Kidney tubule cell (primary cell): ENCODE measurements around the gene NIPBL.
"Not testable (repeated sequence)": the region's sequence is repeated elsewhere in the genome, so short reads cannot be mapped to it uniquely, and the experiment has no call there.

Experiments used
- DNase-seq: peaks from one replicate; pipeline ENCODE4 v3.0.0-alpha.2; 2018; ENCODE audit warnings: low spot score

Gene NIPBL

DNA sequence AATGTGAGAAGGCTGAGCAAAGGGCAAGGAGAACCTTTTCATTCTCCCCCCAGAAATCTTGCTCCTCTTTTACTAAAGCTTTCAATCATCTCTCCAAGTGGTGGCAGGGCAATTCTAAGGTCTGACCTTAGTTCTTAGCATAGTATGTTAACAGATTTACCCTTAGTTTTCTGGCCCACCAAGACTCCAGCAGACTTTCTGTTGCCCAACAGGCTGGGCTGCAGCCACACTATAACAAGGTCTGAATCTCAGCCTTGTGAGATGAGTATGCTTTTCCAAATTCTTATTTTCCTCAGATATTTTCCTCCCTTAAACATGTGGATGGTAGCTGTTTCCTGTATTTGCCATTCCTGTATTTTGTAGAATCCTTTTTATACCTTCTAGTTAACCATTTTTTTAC is 69.5 kb downstream of the NIPBL start:
- no peak for DNase-seq

DNA sequence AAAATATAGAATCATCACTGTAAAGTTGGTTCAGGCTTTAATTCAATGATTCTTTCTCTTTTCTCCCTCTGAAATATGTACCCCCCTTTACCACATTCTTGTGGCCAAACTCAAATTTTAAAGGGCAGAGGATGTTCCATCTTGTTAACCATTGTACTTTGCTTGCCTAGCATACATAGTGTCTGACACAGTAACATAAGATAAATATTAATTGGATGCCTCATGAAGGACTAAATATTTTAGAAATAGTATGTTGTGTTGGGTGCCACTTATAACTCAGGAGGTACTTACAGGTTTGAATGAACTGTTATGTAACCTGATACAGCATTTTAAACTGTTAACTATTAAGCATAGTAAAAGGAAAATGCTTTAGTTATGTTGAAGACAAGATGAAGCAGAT is 71.5 kb downstream of the NIPBL start:
- DNase-seq, result peak; percentile 88

- no peak for DNase-seq
These were observed 72.1 kb downstream of the NIPBL start for GRCh38 chr5:36948650-36949049.

GRCh38 chr5:36949593-36949992 is 73.0 kb downstream of the NIPBL start:
- DNase-seq, result no peak

GRCh38 chr5:36950586-36951457 is 74.3 kb downstream of the NIPBL start:
- peak; percentile 65 for DNase-seq

DNA sequence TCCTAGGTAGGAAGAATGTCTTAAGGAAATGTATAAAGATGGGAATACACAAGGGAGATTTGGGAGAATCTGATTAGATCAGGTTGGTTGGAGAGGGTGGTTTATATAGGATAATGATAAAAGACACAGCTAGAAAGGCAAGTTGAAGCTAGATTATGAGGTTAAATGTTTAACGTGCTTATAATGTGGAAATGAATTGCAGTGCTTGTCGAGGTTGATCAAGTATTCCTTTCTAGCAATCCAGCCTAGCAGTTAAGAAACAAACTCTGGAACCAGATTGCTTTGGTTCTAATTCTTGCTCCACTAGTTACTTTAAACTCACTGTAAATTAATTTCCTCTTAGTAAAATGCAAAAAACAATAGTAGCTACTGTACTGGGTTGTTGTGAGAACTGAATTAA is 76.5 kb downstream of the NIPBL start:
- DNase-seq, result no peak

DNA sequence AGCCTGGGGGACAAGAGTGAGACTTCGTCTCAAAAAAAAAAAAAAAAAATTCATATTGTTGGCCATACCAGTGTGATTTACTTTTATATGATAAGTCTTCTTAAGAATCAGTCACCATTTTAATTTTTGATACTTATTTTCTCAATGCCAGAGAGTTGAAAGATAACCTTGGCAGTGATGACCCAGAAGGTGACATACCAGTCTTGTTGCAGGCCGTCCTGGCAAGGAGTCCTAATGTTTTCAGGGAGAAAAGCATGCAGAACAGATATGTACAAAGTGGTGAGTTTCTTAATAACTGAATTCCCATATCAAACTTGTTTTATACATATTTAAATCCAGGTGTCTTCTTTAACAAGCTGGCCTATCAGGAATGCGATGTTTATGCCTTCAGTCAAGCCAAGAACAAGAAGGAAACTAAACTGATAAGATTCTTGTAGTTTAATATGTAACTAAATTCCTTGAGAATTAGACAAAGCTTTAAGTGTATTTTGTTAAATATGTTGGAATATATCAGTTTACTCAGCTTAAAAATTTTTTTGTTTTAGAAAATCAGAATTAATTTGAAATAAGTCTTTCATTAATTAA is 81.5 kb downstream of the NIPBL start:
- peak; percentile 33 for DNase-seq

DNA sequence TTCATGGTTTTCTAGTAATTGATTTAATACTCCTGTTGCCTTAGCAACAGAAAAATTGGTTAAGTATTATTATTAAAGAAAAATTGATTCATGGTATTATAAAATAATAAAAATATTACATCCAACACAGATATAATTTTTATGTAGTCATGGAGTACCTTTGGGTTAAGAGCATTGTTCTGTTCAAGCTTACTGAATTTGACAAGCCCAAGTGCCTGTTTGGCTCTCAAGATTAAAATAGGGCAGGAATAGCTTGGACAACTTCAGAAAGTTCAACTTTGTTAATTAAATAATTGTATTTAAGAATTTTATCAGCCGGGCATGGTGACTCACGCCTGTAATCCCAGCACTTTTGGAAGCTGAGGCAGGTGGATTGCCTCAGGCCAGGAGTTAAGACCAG is 82.0 kb downstream of the NIPBL start:
- DNase-seq, result no peak

GRCh38 chr5:36965179-36965578 is 88.6 kb downstream of the NIPBL start:
- DNase-seq, result no peak

DNA sequence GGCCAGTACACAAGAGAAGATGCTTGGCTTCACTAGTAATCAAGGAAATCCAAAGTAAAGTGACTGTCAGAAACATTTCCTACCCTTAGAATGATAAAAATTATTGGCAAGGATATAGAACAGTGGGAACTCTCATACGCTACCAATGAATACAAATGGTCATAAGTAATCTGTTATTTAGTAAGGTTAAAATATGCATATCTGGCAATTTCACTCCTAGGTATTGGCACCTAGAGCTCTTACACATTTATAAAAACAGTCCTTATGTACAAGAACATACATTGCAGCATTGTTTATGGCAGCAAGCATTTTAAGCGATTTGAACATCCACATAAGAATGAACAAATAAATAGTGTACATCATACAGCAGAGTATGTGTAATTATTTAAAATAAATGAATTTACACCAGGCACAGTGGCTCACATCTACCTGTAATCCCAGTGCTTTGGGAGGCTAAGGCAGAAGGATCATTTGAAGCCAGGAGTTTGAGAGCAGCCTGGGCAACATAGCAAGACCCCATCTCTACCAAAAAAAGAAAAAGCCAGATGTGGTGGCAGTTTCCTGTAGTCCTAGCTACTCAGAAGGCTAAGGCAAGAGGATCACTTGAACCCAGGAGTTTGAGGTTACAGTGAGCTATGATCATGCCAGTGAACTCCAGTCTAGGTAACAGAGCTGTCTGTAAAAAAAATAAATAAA is 93.3 kb downstream of the NIPBL start:
- DNase-seq, result no peak

DNA sequence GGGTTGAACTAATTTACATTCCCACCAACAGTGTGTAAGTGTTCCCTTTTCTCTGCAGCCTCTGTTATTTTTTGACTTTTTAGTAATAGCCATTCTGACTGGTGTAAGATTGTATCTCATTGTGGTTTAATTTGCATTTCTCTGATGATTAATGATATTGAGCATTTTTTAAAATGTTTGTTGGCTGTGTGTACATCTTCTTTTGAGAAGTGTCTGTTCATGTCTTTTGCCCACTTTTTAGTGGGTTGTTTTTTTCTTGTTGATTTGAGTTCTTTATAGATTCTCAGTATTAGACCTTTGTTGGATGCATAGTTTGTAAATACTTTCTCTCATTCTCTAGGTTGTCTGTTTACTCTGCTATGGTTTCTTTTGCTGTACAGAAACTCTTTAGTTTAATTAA is 101.6 kb downstream of the NIPBL start:
- DNase-seq, result no peak

- peak; percentile 77 for DNase-seq
These were observed 105.6 kb downstream of the NIPBL start for GRCh38 chr5:36982146-36982545.

DNA sequence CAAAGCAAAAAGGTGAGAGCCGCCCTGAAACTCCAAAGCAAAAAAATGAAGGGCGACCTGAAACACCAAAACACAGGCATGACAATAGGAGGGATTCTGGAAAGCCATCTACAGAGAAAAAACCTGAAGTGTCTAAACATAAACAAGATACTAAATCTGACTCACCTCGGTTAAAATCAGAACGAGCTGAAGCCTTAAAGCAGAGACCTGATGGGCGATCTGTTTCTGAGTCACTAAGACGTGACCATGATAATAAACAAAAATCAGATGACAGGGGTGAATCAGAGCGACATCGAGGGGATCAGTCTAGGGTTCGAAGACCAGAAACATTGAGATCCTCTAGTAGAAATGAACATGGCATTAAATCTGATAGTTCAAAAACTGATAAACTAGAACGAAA is 108.8 kb downstream of the NIPBL start:
- no peak for DNase-seq

DNA sequence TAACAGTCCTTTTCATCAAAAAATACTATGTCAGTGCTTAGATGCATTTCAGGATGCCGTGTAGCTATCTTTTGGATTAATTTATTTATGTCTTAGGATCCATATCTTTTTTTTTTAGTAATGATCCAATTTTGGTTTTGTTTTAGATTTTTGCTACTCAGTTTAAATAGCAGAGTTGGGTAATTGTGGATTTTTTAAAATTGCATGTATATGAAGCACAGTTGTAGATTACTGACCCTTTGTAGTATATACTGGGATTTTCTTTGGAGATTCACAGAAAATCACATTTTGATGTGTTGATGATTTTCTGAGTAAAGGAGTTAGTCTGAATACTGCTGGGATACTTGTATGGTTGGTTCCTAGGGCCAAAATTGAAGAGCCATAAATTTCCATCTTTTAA is 111.8 kb downstream of the NIPBL start:
- no peak for DNase-seq

DNA sequence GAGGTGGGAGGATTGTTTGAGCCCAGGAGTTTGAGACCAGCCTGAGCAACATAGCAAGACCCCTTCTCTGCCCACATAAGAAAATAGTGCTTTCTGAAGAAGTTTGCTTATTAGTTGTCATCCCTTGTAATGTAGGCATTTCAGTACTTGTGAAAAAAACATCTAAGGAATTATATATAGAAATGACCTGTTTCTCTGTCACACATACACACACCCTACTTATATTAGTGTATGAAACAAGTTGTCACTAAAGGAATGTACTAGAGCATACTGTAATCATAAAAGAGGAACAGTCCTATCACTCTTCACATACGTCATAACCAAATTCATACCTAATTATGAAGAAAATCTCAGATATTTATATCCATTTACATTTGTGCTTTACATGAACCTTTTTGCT is 122.0 kb downstream of the NIPBL start:
- no peak for DNase-seq

- no peak for DNase-seq
These were observed 125.7 kb downstream of the NIPBL start for GRCh38 chr5:37002176-37002751.

DNA sequence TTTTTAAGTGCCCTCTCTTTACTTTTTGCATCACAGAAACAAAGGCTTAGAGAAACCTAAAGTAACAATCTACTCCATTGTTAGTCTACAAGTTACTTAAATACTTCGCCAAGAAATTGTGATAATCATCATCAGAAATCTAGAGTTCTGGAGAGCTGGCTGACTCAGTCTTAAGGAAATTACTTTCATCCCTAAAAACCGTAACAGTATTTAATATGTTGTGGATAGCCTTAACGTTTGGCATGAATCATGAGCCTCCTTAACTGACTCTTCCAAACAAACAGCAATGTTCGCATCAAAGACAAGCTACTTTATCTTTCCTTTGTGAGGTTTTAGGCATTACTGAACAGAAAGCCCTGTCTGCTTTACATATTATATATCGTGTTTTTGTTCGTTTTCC is 128.7 kb downstream of the NIPBL start:
- no peak for DNase-seq

- peak; percentile 33 for DNase-seq
These were observed 129.5 kb downstream of the NIPBL start for GRCh38 chr5:37005946-37006540.

GRCh38 chr5:37013181-37013580 is 136.6 kb downstream of the NIPBL start:
- not testable (repeated sequence) for DNase-seq

- DNase-seq, result no peak
These were observed 137.8 kb downstream of the NIPBL start for GRCh38 chr5:37014321-37014720.

- peak; percentile 7 for DNase-seq
These were observed 139.5 kb downstream of the NIPBL start for GRCh38 chr5:37015795-37016666.
